Measurements from ENCODE around the gene KCNN3. TPM values are rescaled to one million over a fixed set of nuclear protein-coding genes. Genes with fewer than 3 reads are reported as not detected.

KCNN3 gene
- total RNA-seq, 2 experiments from 2014 or later: 0.11 TPM; not detected in 1

DNA sequence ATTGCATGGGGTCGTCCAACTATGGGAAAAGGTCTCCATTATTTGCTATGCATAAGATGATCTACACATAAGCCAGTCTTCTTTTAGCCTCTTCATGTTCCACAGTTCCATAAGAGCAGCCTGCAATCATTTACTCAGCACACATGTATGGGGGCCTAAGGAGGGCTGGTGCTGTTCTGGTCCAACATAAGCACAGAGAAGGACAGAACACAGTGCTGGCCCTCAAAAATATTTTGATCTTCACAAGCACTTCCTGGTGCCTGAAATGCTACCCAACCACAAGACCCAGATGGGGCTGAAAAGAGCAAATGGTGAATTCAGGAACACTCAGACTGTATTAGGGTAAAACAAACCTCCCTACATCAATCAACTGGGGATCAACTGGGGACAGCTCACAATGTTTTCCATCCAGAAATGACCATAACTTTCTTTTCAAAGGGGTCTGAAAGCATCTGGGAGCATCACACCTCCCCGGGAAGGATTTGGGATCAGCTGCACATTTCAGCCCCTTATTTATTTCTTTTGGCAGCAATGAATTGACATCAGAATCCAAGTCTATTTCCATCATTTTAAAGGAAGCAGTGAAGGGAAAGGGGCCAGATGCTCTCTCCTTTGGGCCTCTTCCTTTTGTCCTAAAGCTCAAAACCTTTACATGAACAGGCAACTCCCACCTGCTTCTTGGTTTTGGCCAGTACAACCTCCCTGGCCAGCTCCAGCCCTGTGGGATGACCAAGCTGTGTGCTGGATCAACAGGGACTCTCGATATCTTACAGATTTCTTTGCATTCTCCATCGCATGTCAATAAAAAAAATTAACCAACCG is 45.7 kb downstream of the KCNN3 start:
- TF ChIP-seq, protein P1, sequence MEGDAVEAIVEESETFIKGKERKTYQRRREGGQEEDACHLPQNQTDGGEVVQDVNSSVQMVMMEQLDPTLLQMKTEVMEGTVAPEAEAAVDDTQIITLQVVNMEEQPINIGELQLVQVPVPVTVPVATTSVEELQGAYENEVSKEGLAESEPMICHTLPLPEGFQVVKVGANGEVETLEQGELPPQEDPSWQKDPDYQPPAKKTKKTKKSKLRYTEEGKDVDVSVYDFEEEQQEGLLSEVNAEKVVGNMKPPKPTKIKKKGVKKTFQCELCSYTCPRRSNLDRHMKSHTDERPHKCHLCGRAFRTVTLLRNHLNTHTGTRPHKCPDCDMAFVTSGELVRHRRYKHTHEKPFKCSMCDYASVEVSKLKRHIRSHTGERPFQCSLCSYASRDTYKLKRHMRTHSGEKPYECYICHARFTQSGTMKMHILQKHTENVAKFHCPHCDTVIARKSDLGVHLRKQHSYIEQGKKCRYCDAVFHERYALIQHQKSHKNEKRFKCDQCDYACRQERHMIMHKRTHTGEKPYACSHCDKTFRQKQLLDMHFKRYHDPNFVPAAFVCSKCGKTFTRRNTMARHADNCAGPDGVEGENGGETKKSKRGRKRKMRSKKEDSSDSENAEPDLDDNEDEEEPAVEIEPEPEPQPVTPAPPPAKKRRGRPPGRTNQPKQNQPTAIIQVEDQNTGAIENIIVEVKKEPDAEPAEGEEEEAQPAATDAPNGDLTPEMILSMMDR (IDR thresholded peaks at IDR 0.05): no peak
- Mint-ChIP-seq H3K36me3 (ENCODE audit: low read depth) (no peaks in the 10 kb centered on the region), H3K27me3 (no peaks in the 10 kb centered on the region), H3K27ac (no peak overlapping the region), H3K4me1 (ENCODE audit: low read depth) (peaks cover 4% of the 10 kb centered on the region), H3K9me3 (no peaks in the 10 kb centered on the region), H3K4me3 (no peak overlapping the region)
- DNase-seq: no peak
- ChIA-PET CTCF (interaction anchor here (0.8 to 1.6 kb wide), 2 partner anchors 15 to 26 kb away, joined by 3 to 5 read pairs; no protein-coding TSS in a partner anchor), POLR2A (interaction anchor here (1.0 to 1.3 kb wide), 2 partner anchors 11 to 36 kb away, joined by 3 read pairs; no protein-coding TSS in a partner anchor)
- intact Hi-C loops (cut with micrococcal nuclease): no loop called here
- ATAC-seq: no peak

GRCh38 chr1:154822717-154823116 is 47.4 kb downstream of the KCNN3 start:
- intact Hi-C loops (cut with micrococcal nuclease): no loop called here
- Mint-ChIP-seq H3K4me3 (no peak overlapping the region), H3K27ac (no peak overlapping the region), H3K36me3 (ENCODE audit: low read depth) (no peaks in the 10 kb centered on the region), H3K9me3 (no peaks in the 10 kb centered on the region), H3K4me1 (ENCODE audit: low read depth) (peaks cover 4% of the 10 kb centered on the region), H3K27me3 (no peaks in the 10 kb centered on the region)
- DNase-seq (no peak), ATAC-seq (no peak)
- POLR2A ChIA-PET: interaction anchor here (1.0 to 1.3 kb wide), 2 partner anchors 10 to 15 kb away, joined by 3 to 4 read pairs; no protein-coding TSS in a partner anchor
- CTCF ChIA-PET: interaction anchor here (1.1 kb wide), 1 partner anchor 56 kb away, joined by 3 read pairs; no protein-coding TSS in a partner anchor
- TF ChIP-seq, protein P1 (IDR thresholded peaks at IDR 0.05): no peak

DNA sequence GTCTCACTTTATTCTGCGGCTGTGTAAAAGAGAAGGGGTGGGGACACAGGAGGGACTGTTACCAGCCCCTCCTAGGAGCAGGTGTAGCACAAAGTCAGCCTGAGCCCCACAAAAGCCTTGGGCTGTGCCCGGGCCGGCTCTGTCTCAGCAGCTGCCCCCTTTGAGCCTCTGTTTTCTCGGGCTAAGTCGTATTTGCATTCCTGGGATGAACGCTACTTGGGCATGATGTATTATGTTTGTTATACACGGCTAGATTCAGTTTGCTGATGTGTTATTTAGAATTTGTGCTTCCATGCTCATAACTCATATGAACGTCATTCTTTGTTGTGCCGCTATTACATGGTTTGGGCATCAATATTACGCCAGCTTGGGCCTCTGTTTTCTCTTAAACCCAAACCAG is 47.8 kb downstream of the KCNN3 start:
- no peak for DNase-seq
- Mint-ChIP-seq H3K36me3 (ENCODE audit: low read depth) (no peaks in the 10 kb centered on the region), H3K4me1 (ENCODE audit: low read depth) (peaks cover 4% of the 10 kb centered on the region), H3K27me3 (no peaks in the 10 kb centered on the region), H3K9me3 (no peaks in the 10 kb centered on the region), H3K27ac (no peak overlapping the region), H3K4me3 (no peak overlapping the region)
- intact Hi-C loops (cut with micrococcal nuclease): no loop called here
- POLR2A ChIA-PET: interaction anchor here (1.0 to 1.3 kb wide), 2 partner anchors 10 to 15 kb away, joined by 3 to 4 read pairs; no protein-coding TSS in a partner anchor
- ATAC-seq: no peak
- CTCF ChIA-PET: interaction anchor here (1.2 kb wide), 1 partner anchor 33 kb away, joined by 3 read pairs; no protein-coding TSS in a partner anchor
- TF ChIP-seq, protein P1 (IDR thresholded peaks at IDR 0.05): no peak

DNA sequence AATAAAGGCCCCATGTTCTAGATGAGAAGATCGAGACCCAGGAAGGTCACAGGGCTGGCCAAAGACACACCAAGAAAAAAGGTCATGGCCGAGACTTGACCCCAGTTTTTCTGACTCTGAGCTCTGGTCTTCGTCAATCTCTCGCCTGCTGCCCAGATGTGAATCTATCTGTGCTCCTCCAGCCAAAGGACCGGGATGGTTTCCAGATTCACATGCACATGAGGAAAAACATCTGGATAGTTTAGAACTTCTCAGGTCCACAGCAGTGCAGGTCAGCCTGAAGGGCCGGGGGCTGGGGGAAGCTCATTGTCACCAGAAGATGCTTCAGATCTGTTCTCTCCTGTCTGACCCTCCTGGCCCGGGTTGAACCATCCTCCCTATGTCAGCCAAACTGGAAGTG is 49.0 kb downstream of the KCNN3 start:
- TF ChIP-seq, protein P1 (IDR thresholded peaks at IDR 0.05): no peak
- intact Hi-C loops (cut with micrococcal nuclease): no loop called here
- ATAC-seq (no peak), DNase-seq (no peak)
- ChIA-PET CTCF (interaction anchor here (1.2 to 2.0 kb wide), 2 partner anchors 32 to 261 kb away, joined by 3 to 6 read pairs; no protein-coding TSS in a partner anchor), POLR2A (no interaction called here)
- no peaks in the 10 kb centered on the region for H3K27me3 Mint-ChIP-seq
- no peak overlapping the region for H3K4me3 Mint-ChIP-seq
- H3K9me3 Mint-ChIP-seq: no peaks in the 10 kb centered on the region
- H3K27ac Mint-ChIP-seq: no peak overlapping the region
- H3K4me1 Mint-ChIP-seq (ENCODE audit: low read depth): peaks cover 4% of the 10 kb centered on the region
- no peaks in the 10 kb centered on the region for H3K36me3 Mint-ChIP-seq (ENCODE audit: low read depth)

GRCh38 chr1:154820646-154821045 is 49.4 kb downstream of the KCNN3 start:
- no peak for ATAC-seq
- no peak overlapping the region for H3K4me3 Mint-ChIP-seq
- peak overlapping the region; percentile 55 for H3K27ac Mint-ChIP-seq
- CTCF ChIA-PET: interaction anchor here (1.1 to 2.0 kb wide), 3 partner anchors 15 to 260 kb away, joined by 3 to 6 read pairs (median 5); no protein-coding TSS in a partner anchor
- intact Hi-C loops (cut with micrococcal nuclease): no loop called here
- H3K27me3 Mint-ChIP-seq: no peaks in the 10 kb centered on the region
- TF ChIP-seq, protein P1 (IDR thresholded peaks at IDR 0.05): no peak
- H3K36me3 Mint-ChIP-seq (ENCODE audit: low read depth): no peaks in the 10 kb centered on the region
- H3K9me3 Mint-ChIP-seq: no peaks in the 10 kb centered on the region
- H3K4me1 Mint-ChIP-seq (ENCODE audit: low read depth): peaks cover 4% of the 10 kb centered on the region
- POLR2A ChIA-PET: no interaction called here
- no peak for DNase-seq

Data from activated CD8-positive, alpha-beta T cell treated with anti-CD3 and anti-CD28 coated beads for 36 hours (primary cell).